Right ventricle myocardium inferior (tissue), 1 donor: ENCODE data around the gene SORCS2. TPM values are rescaled to one million over a fixed set of nuclear protein-coding genes. Genes with fewer than 3 reads are reported as not detected.
"Not testable (repeated sequence)": the region's sequence is repeated elsewhere in the genome, so short reads cannot be mapped to it uniquely, and the experiment has no call there.

Experiments
- ATAC-seq: fragments of 200-7000 bp; cut with Tn5 transposase; one replicate; pipeline ENCODE4 v1.9.1; 2020; ENCODE audit warnings: mild to moderate bottlenecking, moderate library complexity
- DNase-seq: peaks from one replicate; pipeline ENCODE4 v3.0.0; 2021; ENCODE audit errors: missing footprints
- intact Hi-C: fragments of 100-400 bp; cut with DNase I; formaldehyde crosslinking; loops from one replicate; pipeline ENCODE4 v1.11.0; 2022
- total RNA-seq: library from RNA; stranded (reverse); fragmentation: NEBNext Ultra II Directional; extraction: Animal tissue kit (Norgen Biotek cat#: 25700); gene quantifications from one replicate; pipeline ENCODE4 v1.2.1, GENCODE V29; 2021
- donor health status: DM: no; HTN: yes; CAD: no; lungs with severe emphysema.

The SORCS2 gene
- total RNA-seq, 1 donor from 2014 or later: 1.1 TPM

DNA sequence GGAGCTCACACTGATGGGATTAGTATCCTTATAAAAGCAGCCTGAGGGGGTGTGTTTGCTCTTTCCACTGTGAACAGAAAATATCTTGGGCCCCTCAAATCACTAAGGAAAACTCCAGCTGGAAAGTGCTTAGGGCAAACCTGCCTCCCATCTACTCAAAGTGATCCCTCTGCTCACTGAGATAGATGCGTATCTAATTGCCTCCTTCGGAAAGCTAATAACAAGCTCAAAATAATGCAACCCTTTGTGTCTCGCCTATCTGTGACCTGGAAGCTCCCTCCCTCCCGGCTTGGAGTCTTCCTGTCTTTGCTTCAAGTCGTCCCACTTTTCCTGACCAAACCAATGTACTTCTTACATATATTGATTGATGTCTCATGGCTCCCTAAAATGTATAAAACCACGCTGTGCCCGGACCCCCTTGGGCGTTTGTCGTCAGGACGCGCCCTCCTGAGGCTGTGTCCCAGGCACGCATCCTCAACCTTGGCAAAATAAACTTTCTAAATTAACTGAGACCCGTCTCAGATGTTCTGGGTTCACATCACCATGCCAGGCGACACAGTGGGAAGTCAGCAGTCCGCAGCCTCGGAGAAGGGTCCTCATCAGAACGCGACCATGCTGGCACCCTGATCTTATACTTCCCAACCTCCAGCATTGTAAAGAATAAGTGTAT, 34.1 kb upstream of the SORCS2 start:
- ATAC-seq (no peak), DNase-seq (no peak)

DNA sequence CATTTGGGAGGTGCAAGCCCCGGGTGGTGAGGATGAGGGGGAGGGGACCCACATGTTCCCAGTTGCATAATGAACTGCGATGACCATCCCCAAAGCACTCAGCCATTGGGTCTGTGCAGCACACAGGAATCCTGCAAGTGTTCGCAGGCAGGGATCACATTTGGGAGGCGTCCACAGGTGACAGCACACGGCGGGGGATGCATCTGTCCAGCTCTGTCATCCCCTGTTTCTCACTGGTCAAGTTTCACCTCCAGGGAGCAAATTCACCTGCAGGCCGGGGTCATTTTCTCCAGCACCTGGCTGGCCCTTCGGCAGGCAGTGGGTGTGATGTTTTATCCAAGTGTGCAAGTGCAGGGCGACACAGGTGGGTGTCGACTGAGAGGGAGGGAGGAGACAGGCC, 33.3 kb upstream of the SORCS2 start:
- intact Hi-C loops: no loop called here
- no peak for ATAC-seq
- DNase-seq: no peak

More for the DNA sequence above, 34.1 kb upstream of the SORCS2 start:
- intact Hi-C loops: no loop called here

DNA sequence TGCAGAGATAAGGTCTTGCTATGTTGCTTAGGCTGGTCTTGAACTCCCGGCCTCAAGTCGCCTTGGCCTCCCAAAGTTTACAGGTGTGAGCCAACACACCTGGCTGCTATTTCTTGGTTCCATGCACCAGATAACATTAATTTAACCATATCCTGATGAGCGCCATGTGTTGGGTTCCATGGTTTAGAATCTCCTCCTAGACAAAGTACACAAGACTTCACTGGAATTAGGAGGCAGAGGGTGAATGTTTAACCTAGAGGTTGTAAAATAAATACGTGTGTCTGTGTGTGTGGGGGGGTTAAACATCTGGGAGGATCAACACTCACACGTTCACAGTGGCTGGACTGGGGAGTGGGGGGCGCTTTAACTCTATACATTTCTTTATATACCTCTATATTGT, 32.4 kb upstream of the SORCS2 start:
- intact Hi-C loops: no loop called here
- DNase-seq (no peak), ATAC-seq (no peak)

DNA sequence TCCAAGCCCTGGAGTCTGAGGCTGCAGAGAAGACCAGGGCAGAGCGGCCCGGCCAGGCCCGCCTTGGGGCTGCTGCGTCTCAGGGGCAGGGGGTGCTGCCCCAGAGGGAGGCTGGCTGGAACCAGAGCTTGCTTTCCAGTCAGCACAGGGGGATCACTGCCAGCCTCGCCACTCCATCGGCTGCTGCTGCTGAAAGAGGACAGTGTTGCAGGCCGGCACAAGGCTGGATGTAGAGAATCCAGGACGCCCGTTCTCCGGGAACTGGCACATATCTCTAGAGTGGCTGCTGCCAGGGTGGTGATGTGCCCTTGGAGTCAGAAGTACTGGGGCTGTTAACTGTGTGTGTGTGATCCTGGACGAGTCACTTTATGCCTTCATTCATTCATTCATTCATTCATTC, 31.9 kb upstream of the SORCS2 start:
- ATAC-seq (peak; percentile 26), DNase-seq (no peak)
- intact Hi-C loops: no loop called here

DNA sequence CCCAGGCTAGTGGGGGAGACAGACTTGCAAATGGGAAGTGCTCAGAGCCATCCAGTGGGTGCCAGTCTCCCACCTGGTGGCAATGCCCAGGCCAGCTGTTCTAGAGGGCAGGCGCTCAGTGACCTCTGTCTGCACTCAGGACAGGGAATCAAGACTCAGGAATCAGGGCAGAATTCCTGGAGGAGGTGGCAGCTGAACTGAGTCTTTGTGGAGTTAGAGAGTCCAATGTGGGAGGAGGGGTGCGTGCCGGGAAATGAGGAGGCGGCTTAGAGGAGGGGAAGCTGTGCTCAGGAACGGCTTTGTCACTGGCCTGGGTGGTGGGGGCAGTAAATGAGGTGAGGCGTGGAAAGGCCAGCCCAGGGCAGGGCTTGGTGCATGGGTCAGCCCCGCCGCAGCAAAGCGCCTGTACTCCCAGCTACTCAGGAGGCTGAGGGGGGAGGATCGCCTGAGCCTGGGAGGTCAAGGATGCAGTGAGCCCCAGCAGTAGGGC, 31.3 kb upstream of the SORCS2 start:
- DNase-seq (no peak), ATAC-seq (no peak)
- intact Hi-C loops: no loop called here

DNA sequence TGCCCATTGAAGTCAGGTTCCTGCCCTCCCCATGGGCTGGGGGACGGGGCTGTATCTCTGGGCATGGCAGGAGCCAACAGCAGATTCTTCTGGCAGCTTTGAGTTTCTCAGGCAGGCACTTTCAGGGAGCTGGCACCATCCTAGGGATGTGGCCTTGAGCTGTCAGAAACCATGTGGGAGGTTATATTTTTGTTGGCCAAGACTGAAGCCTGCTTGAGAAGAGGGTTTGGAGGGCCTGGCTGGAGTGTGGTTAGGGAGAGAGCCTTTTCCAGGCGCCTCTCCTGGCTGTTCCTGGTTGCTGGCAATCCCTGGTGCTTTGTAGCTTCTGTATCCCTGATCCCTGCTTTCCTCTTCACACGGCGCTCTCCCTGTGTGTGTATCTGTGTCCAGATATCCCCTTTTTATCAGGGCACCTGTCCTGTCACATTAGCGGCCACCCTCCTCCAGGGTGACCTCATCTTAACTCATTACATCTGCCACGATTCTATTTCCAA, 30.6 kb upstream of the SORCS2 start:
- intact Hi-C loops: no loop called here
- ATAC-seq: no peak
- no peak for DNase-seq

DNA sequence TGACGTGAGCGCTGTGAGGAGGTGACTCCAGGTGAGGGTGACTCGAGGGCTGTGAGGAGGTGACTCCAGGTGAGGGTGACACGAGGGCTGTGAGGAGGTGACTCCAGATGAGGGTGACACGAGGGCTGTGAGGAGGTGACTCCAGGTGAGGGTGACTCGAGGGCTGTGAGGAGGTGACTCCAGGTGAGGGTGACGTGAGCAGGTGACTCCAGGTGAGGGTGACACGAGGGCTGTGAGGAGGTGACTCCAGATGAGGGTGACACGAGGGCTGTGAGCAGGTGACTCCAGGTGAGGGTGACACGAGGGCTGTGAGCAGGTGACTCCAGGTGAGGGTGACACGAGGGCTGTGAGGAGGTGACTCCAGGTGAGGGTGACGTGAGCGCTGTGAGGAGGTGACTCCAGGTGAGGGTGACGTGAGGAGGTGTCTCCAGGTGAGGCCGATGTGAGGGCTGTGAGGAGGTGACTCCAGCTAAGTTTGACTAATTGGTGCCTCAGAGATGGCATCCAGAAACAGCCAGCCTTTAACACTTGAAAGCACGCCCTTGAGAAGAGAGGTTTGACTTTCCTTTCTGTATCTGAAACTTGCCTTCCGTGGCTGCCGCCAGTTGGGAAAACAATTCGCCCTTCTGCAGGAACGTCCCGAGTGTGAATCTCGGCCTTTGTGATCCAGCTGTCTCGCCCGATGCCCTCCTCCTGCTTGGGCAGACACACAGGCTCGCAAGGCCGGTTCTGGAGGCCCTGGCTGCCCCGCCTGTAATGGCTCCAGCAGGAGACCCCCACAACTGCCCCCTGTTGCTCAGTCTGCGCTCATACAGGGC, 27.1 kb upstream of the SORCS2 start:
- intact Hi-C loops, DNase-seq, ATAC-seq: not testable (repeated sequence)

DNA sequence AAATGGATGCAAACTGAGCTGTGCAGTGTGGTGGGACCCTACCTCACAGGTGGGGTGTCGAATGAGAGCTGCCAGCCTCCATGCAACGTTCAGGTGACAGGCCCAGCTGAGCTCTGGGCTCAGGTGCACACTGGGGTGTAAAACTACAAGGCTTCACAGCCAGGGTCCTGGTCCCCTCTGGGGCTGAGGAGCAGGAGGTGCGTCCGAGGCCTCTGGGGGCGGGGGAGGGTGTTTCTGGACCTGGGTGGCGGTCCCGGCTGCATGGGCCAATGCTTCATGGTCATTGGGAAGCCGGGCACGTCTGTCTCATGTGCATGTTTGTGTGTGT, 26.5 kb upstream of the SORCS2 start:
- intact Hi-C loops: no loop called here
- DNase-seq (no peak), ATAC-seq (no peak)

DNA sequence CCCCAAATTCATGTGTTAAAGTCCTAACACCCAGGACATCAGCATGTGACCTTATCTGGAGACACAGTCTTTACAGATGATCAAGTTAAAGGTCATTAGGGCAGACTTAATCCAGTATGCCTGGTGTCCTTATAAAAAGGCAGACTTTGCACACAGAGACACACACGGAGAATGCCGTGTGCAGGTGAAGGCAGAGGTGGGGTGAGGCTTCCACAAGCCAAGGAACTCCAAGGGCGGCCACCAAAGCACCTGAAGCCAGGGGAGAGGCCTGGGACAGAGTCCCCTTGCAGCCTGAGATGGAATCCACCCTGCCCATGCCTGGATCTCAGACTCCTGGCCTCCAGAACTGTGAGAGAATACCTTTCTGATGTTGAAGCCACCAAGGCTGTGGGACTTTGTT, 26.1 kb upstream of the SORCS2 start:
- intact Hi-C loops: no loop called here
- ATAC-seq (no peak), DNase-seq (no peak)

DNA sequence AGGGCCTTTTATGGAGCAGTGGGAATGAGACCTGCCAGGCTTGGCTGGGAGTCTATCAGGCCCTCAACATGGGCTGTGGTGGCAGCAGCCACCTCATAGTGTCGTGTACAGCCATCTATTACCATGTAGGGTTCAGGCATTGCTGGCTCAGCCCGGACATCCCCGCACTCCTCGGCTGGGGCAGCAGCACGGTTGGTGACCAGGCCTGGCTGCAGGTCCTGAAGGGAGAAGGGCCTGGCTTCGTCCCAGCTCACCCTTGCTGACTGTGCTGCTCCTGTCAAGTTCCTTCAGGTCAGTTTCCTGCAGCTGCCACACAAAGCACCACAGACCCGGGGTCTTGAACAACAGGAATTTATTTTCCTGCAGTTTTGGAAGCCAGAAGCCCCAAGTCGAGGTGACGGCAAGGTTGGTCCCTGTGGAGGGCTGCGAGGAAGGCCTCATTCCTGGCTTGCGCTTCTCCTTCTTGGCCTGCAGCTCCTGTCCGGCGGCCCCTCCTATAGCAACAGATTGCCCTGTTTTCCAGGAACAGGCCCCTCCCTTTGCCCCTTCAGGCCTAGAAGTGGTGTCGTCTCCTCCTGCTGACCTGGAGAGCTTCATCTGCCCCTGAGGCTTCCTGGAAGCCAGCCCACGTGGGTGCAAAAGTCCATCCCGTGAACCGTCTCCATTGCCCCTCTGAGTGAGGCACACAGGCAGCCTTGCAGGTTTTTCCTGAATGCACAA, 25.2 kb upstream of the SORCS2 start:
- no peak for ATAC-seq
- DNase-seq: peak; percentile 11
- intact Hi-C loops: no loop called here

DNA sequence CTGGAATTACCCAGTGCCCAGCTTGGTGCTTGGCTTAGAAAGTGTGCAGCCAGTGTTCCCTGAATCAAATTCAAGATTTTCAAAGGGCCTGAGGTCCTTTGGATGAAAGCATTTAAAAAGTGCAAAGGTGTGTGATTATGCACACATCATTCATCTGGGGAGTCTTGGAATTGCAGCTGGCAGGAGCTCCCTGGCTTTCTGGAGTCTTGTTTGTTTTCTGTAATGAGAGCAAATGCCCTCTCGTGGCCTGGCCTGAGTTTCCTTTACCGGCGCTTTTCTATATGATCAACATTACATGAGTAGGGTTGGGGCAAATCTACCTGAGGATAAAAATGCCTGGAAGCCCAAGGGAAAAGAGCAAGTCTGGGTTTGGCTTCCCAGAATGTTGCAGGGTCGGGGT, 24.6 kb upstream of the SORCS2 start:
- no peak for DNase-seq
- ATAC-seq: no peak
- intact Hi-C loops: no loop called here

DNA sequence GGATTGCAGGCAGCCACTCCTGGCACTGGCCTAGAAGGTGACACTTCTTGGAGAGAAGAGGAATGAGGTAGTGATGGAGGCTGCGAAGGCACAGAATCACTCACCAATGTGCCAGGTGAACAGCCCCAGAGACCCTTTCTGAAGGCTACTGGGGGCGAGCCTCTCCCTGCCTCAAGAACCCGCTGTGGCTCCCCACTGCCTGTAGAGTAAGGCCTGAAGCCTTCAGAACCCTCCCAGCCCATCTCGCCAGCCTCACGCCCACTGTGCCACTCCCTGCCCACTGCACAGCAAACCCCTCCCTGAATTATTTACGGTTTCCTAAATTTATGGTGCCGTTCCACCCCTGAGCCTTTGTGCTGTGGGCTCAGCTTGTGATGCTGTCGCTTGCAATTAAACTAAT, 24.2 kb upstream of the SORCS2 start:
- intact Hi-C loops: no loop called here
- DNase-seq (no peak), ATAC-seq (no peak)

DNA sequence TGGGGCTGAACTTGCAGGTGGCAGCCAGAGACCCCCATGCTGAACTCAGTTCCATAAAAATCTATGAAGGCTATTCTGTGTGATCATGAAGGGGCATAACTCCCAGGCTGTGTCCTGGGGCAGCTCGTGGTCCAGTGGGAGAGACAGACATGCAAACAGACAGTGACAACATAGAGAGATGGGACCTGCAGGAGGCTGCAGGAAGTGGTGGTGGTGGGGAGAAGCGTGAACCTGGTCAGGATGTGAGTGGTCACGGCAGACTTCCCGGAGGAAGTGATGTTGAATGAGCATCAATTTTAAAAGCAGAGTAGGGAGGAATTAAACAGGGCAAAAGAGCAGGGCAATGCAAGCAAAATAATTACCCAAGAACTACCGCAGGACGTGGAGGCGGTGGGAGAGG, 23.2 kb upstream of the SORCS2 start:
- DNase-seq (no peak), ATAC-seq (no peak)
- intact Hi-C loops: no loop called here

DNA sequence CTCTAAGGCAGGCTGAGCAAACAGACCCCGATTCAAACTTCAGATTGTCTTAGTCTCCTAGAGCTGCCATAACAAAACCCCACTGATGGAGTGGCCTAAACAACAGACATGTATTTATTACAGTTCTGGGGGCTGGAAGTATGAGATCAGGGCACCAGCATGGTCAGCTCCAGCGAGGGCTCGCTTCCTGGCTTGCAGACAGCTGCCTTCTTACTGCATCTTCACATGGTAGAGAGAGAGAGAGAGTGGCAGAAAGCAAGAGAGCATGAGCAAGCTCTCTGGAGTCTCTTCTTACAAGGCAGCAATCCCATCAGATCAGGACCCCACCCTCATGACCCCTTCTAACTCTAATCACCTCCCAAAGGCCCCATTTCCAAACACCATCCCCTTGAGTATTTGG, 22.3 kb upstream of the SORCS2 start:
- DNase-seq: no peak
- ATAC-seq: no peak
- intact Hi-C loops: no loop called here

DNA sequence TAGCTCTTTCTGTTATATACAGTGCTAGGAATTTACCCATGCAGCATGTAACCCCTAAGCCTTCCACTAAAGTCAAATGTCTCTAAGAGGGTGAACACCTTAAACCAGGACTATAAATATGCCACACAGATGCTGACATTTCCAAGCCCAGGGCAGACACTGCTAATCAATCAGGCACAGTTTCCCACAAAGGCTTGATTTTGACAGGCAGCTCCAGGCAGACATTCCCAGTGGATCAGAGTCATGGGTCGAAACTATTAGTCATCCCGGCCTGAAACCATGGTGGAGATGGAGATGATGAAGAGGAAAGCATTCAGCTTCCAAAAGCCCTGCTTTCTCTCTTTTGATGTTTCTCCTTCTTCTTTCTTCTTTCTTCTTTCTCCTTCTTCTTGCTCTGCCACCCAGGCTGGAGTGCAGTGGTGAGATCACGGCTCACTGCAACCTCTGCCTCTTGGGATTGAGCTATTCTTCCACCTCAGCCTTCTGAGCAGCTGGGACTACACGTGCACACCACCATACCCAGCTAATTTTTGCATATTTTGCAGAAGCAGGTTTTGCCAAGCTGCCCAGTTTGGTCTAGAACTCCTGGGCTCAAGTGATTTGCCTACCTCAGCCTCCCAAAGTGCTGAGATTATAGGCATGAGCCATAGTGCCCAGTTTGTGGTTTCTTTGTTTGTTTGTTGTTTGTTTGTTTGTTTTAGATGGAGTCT, 21.0 kb upstream of the SORCS2 start:
- DNase-seq: no peak
- no peak for ATAC-seq
- intact Hi-C loops: no loop called here

DNA sequence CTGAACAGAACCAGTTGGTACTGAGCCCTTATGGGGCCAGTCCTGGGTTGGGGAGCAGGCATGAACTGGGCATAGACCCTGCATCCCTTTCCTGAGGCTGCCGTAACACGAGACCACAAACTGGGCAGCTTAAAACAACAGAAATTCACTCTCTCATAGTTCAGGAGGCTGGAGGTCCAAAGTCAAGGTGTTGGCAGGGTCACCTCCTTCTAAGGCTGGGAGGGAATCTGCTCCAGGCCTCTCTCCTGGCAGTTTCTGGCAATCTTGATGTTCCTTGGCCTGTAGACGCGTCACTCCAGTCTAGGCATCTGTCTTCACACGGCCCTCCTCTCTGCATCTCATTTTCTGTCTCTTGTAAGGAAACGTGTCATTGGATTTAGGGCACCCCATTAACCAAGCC, 19.8 kb upstream of the SORCS2 start:
- intact Hi-C loops: no loop called here
- ATAC-seq: no peak
- no peak for DNase-seq

DNA sequence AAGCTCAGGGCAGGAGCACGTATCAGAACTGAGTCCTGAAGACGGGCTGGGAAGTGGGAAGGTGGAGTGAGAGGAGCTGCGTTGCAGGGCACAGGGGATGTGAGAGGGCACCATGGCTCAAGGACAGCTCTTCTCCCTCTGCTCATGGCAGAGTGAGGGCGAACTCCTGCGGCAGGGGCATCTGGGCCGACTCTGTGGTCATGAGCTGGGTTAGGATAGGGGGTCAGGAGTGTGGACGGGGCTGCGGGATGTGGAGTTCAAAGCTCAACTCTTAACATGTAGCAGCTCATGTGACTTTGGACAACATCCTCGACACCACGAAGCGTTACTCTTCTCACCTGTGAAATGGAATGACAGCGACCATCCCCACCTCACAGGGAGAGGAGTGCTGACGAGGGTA, 19.4 kb upstream of the SORCS2 start:
- ATAC-seq: no peak
- DNase-seq: no peak
- intact Hi-C loops: no loop called here

DNA sequence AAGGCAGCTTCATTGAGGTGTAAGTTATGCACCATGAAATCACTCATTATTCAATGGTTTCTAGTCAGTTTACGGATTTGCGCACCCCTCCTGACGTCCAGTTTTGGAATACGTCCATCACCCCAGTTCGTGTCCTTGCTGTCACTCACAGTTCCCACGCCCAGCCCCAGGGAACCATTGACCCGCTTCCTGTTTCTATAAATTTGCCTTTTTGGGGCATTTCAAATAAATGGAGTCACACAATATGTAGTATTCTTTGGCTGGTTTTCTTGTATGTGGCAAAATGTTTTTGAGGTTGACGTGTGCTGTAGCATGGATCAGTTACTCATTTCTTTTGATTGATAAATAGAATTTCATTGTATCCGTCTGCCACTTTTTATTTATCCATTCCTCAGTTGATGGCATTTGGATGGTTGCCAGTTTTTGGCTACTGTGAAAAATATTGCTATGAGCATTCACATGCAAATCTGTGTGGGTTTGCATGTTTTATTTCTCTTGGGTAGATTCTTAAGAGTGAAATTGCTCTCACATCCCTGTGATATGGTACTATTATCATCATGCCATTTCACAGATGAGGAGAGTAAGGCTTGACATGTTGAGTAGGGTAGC, 18.4 kb upstream of the SORCS2 start:
- no peak for ATAC-seq
- intact Hi-C loops: no loop called here

DNA sequence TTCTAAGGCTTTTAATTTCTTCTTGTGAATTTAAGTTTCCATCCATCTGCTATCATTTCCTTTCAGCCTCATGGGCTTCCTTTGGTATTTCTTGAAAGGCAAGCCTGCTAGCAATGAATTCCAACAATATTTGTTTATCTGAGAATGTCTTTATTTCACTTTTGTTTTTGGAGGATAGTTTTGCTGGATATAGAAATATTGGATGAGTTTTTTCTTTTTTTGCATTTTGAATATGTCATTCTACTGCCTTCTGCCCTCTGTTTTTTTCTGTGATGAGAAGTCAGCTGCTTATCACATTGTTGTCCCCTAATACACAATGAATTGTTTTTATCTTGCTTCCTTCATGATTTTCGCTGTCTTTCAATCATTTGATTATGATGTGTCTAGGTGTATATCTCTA, 13.2 kb upstream of the SORCS2 start:
- ATAC-seq (no peak), DNase-seq (no peak)
- intact Hi-C loops: no loop called here

More for the DNA sequence above, 18.4 kb upstream of the SORCS2 start:
- DNase-seq: no peak
